Measurements from ENCODE around the gene EXOSC1. TPM values are rescaled to one million over a fixed set of nuclear protein-coding genes. Genes with fewer than 3 reads are reported as not detected.

Gene EXOSC1
- total and polyA plus RNA-seq, 4 donors: 11.2 to 25.9 (median 14.5) TPM

- H3K36me3 ChIP-seq (ENCODE audit: control insufficient read depth in 4 of 4, insufficient read depth in 3 of 4, low read depth in 1 of 4, low read length in 3 of 4): peaks cover 6 to 9% (median 7%) of the 10 kb centered on the region in 4 donors
- peak; percentile 46 for DNase-seq (ENCODE audit: low spot score)
- peaks cover 6 to 11% (median 7%) of the 10 kb centered on the region in 4 donors for H3K4me1 ChIP-seq (ENCODE audit: control insufficient read depth in 4 of 4, insufficient read depth in 4 of 4, low read length in 3 of 4)
- peak overlapping the region; percentile 59 to 83 for H3K9ac ChIP-seq (ENCODE audit: low read depth in 1 of 2, low read length in 2 of 2)
- H3K4me3 ChIP-seq (ENCODE audit: low read depth in 1 of 3, low read length in 3 of 3): peak overlapping the region; percentile 62 to 86 (median 74)
- H3K27me3 ChIP-seq (ENCODE audit: control insufficient read depth in 4 of 4, insufficient read depth in 4 of 4, low read length in 3 of 4): no peaks in the 10 kb centered on the region
- H3K9me3 ChIP-seq (ENCODE audit: control insufficient read depth in 4 of 4, low read length in 3 of 4): no peaks in the 10 kb centered on the region
- TF ChIP-seq RXRA (IDR thresholded peaks at IDR 0.05) (no peak), TAF1 (conservative IDR thresholded peaks at IDR 0.05) (no peak), CTCF (IDR thresholded peaks at IDR 0.05; ENCODE audit: low read depth, low read length, missing input control) (no peak), YY1 (IDR thresholded peaks at IDR 0.05) (no peak), EGR1 (IDR thresholded peaks at IDR 0.05; ENCODE audit: low read depth in 2 of 2) (no peak), RAD21 (IDR thresholded peaks at IDR 0.05) (no peak), HNF4G (IDR thresholded peaks at IDR 0.05) (no peak), ZBTB33 (IDR thresholded peaks at IDR 0.05) (no peak), HNF4A (conservative IDR thresholded peaks at IDR 0.05) (no peak), FOXA2 (IDR thresholded peaks at IDR 0.05) (no peak), JUND (IDR thresholded peaks at IDR 0.05) (no peak), ATF3 (IDR thresholded peaks at IDR 0.05) (no peak), SP1 (IDR thresholded peaks at IDR 0.05) (no peak)
- H3K27ac ChIP-seq (ENCODE audit: low read depth in 1 of 2, low read length in 2 of 2): peak overlapping the region; percentile 71 to 75
- WGBS: 37% methylated on average over 21 of the region's 21 CpGs
These were observed 45.8 kb downstream of the EXOSC1 start for GRCh38 chr10:97399843-97400545.

GRCh38 chr10:97396056-97396455 is 49.8 kb downstream of the EXOSC1 start:
- Histone ChIP-seq H3K27me3 (ENCODE audit: control insufficient read depth in 4 of 4, insufficient read depth in 4 of 4, low read length in 3 of 4) (no peaks in the 10 kb centered on the region), H3K9me3 (ENCODE audit: control insufficient read depth in 4 of 4, low read length in 3 of 4) (no peaks in the 10 kb centered on the region), H3K4me3 (ENCODE audit: low read depth in 1 of 3, low read length in 3 of 3) (no peak overlapping the region), H3K36me3 (ENCODE audit: control insufficient read depth in 4 of 4, insufficient read depth in 3 of 4, low read depth in 1 of 4, low read length in 3 of 4) (peaks cover 6 to 26% (median 10%) of the 10 kb centered on the region in 4 donors), H3K9ac (ENCODE audit: low read depth in 1 of 2, low read length in 2 of 2) (no peak overlapping the region), H3K27ac (ENCODE audit: low read depth in 1 of 2, low read length in 2 of 2) (no peak overlapping the region), H3K4me1 (ENCODE audit: control insufficient read depth in 4 of 4, insufficient read depth in 4 of 4, low read length in 3 of 4) (peaks cover 4 to 11% (median 7%) of the 10 kb centered on the region in 4 donors)
- TF ChIP-seq RXRA (IDR thresholded peaks at IDR 0.05) (no peak), SP1 (IDR thresholded peaks at IDR 0.05) (no peak), TAF1 (conservative IDR thresholded peaks at IDR 0.05) (no peak), FOXA2 (IDR thresholded peaks at IDR 0.05) (no peak), EGR1 (IDR thresholded peaks at IDR 0.05; ENCODE audit: low read depth in 2 of 2) (no peak), HNF4G (IDR thresholded peaks at IDR 0.05) (no peak), GABPA (IDR thresholded peaks at IDR 0.05 in 1 of 2, conservative IDR thresholded peaks at IDR 0.05 in 1 of 2) (no peak), RAD21 (IDR thresholded peaks at IDR 0.05) (no peak), HNF4A (conservative IDR thresholded peaks at IDR 0.05) (no peak), MAX (IDR thresholded peaks at IDR 0.05) (no peak), ATF3 (IDR thresholded peaks at IDR 0.05) (no peak), NR2F2 (IDR thresholded peaks at IDR 0.05) (no peak), FOXA1 (IDR thresholded peaks at IDR 0.05) (no peak), REST (IDR thresholded peaks at IDR 0.05) (no peak), YY1 (IDR thresholded peaks at IDR 0.05) (no peak), ZBTB33 (IDR thresholded peaks at IDR 0.05) (no peak)
- 93% methylated on average over 4 of the region's 4 CpGs for WGBS
- DNase-seq (ENCODE audit: low spot score): no peak

All from liver (tissue), 9 donors.